K562 (cell line): ENCODE results near the gene KCNN4. TPM values are rescaled to one million over a fixed set of nuclear protein-coding genes. Genes with fewer than 3 reads are reported as not detected.

Source experiments
- ARID1B ChIP-seq: fragments of 450-650 bp; IDR thresholded peaks from 2 replicates; pipeline ENCODE4 v1.6.1; 2016; ENCODE audit warnings: antibody characterized with exemption, mild to moderate bottlenecking, inconsistent platforms
- BACH1 ChIP-seq: fragments of 200-800 bp; sonication (Bioruptor generic); IDR thresholded peaks from 2 replicates; pipeline ENCODE4 v1.6.1; 2016; ENCODE audit warnings: missing genetic modification characterization, missing compliant biosample characterization
- FOXP1 ChIP-seq: sonication (generic); formaldehyde crosslinking; IDR thresholded peaks from 2 replicates; pipeline ENCODE4 v1.8.0; 2022; ENCODE audit warnings: mild to moderate bottlenecking, missing genetic modification reagents
- JUND ChIP-seq, 2 experiments: IDR thresholded peaks; 2 replicates in 1 of 2; 3 replicates in 1 of 2; pipeline ENCODE4 v1.6.1; 2011; ENCODE audit warnings: borderline replicate concordance in 2 of 2, low read depth in 2 of 2, low read length in 2 of 2, improper control_type of control experiment in 1 of 2, missing biosample characterization in 1 of 2, missing genetic modification characterization in 1 of 2, missing genetic modification reagents in 1 of 2
- LARP7 ChIP-seq: fragments of 450-650 bp; IDR thresholded peaks from 2 replicates; pipeline ENCODE4 v1.6.1; 2016
- RBBP5 ChIP-seq: fragments of 200-600 bp; sonication (generic); IDR thresholded peaks from 2 replicates; pipeline ENCODE4 v1.6.1; 2012; ENCODE audit warnings: borderline replicate concordance, mild to moderate bottlenecking, low read length, control low read depth, inconsistent platforms; ENCODE audit not compliant: insufficient read depth, poor library complexity, severe bottlenecking
- SAFB ChIP-seq: fragments of 200-400 bp; formaldehyde crosslinking; IDR thresholded peaks from 2 replicates; pipeline ENCODE4 v1.6.1; 2017; ENCODE audit warnings: low read depth, low read length, borderline replicate concordance
- ZNF830 ChIP-seq: fragments of 250-450 bp; sonication (Bioruptor Pico); IDR thresholded peaks from 2 replicates; pipeline ENCODE4 v1.5.0; 2021; ENCODE audit warnings: mild to moderate bottlenecking
- polyA plus RNA-seq, 8 experiments: library from polyadenylated mRNA; depleted of rRNA in 4 of 8; stranded (reverse) in 5 of 8; unstranded in 3 of 8; fragments of >200 nt; fragmentation: Nextera tagmentation in 2 of 8; fragmentation: Illumina TruSeq in 1 of 8; extraction: Ambion mirVana in 2 of 8; extraction: Trizol in 1 of 8; gene quantifications; 2 replicates each; pipeline versions ENCODE4 v1.2.1 to v1.2.3, GENCODE V29; 2011 to 2014; ENCODE audit warnings: inconsistent platforms in 1 of 8, missing spikeins in 1 of 8
- total RNA-seq, 7 experiments: library from RNA; depleted of rRNA in 6 of 7; stranded (reverse); fragments of >200 nt in 6 of 7; fragmentation: Illumina TruSeq in 2 of 7; extraction: Trizol in 2 of 7; gene quantifications; 2 replicates each; pipeline versions ENCODE4 v1.2.1 to v1.2.3, GENCODE V29; 2011 to 2021; ENCODE audit warnings: low replicate concordance in 1 of 7
- TF ChIP-seq, protein P1 (sequence below): fragments of 250-450 bp; sonication (Bioruptor Pico); IDR thresholded peaks from 2 replicates; pipeline ENCODE4 v1.6.1; 2021; ENCODE audit warnings: mild to moderate bottlenecking
- TF ChIP-seq, protein P2 (sequence below): fragments of 250-450 bp; sonication (Bioruptor Pico); IDR thresholded peaks from 2 replicates; pipeline ENCODE4 v1.9.0; 2021; ENCODE audit warnings: mild to moderate bottlenecking, inconsistent platforms
- TF ChIP-seq, protein P3 (sequence below): fragments of 250-450 bp; sonication (Bioruptor Pico); IDR thresholded peaks from 2 replicates; pipeline ENCODE4 v1.5.0; 2021

Gene KCNN4
- total and polyA plus RNA-seq, 9 of the 15 experiments (the other 6 are each of a cell fraction or from before 2014, with no cell fraction given), result 0.53 to 37.7 (median 25.9) TPM

- no peak for TF ChIP-seq ZNF830 (CRISPR knock-in tag)
- TF ChIP-seq, protein P1, sequence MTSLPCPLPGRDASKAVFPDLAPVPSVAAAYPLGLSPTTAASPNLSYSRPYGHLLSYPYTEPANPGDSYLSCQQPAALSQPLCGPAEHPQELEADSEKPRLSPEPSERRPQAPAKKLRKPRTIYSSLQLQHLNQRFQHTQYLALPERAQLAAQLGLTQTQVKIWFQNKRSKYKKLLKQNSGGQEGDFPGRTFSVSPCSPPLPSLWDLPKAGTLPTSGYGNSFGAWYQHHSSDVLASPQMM (CRISPR knock-in tag), result no peak
- no peak for TF ChIP-seq LARP7
- TF ChIP-seq FOXP1, result no peak
- peak; percentile 34; the same call in 1 of the 2 replicates for TF ChIP-seq SAFB
- no peak for TF ChIP-seq JUND (IDR thresholded peaks at IDR 0.05; ENCODE audit: borderline replicate concordance, low read depth, low read length)
- peak; percentile 16; the same call in 1 of the 3 replicates for TF ChIP-seq JUND (tag; IDR thresholded peaks at IDR 0.05; ENCODE audit: borderline replicate concordance, low read depth, low read length)
- peak; percentile 20 for TF ChIP-seq RBBP5
- TF ChIP-seq, protein P2, sequence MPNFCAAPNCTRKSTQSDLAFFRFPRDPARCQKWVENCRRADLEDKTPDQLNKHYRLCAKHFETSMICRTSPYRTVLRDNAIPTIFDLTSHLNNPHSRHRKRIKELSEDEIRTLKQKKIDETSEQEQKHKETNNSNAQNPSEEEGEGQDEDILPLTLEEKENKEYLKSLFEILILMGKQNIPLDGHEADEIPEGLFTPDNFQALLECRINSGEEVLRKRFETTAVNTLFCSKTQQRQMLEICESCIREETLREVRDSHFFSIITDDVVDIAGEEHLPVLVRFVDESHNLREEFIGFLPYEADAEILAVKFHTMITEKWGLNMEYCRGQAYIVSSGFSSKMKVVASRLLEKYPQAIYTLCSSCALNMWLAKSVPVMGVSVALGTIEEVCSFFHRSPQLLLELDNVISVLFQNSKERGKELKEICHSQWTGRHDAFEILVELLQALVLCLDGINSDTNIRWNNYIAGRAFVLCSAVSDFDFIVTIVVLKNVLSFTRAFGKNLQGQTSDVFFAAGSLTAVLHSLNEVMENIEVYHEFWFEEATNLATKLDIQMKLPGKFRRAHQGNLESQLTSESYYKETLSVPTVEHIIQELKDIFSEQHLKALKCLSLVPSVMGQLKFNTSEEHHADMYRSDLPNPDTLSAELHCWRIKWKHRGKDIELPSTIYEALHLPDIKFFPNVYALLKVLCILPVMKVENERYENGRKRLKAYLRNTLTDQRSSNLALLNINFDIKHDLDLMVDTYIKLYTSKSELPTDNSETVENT (CRISPR knock-in tag), result 0 out of 2 replicates have a peak, but pooled peaks have one; percentile 4
- TF ChIP-seq ARID1B, result no peak
- no peak for TF ChIP-seq BACH1 (tag)
- TF ChIP-seq, protein P3, sequence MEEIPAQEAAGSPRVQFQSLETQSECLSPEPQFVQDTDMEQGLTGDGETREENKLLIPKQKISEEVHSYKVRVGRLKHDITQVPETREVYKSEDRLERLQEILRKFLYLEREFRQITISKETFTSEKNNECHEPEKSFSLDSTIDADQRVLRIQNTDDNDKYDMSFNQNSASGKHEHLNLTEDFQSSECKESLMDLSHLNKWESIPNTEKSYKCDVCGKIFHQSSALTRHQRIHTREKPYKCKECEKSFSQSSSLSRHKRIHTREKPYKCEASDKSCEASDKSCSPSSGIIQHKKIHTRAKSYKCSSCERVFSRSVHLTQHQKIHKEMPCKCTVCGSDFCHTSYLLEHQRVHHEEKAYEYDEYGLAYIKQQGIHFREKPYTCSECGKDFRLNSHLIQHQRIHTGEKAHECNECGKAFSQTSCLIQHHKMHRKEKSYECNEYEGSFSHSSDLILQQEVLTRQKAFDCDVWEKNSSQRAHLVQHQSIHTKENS, result no peak
Observed at GRCh38 chr19:43782689-43783231, 2.0 kb upstream of the KCNN4 start (continued).
